NK-92 (cell line): ENCODE measurements around the gene STAT5B.

Experiments
- DNase-seq: peaks from one replicate; lab custom pipeline; 2025; ENCODE audit not compliant: unreplicated experiment; lab: John Stamatoyannopoulos, UW

Gene STAT5B

GRCh38 chr17:42153919-42154742 is 122.1 kb downstream of the STAT5B start:
- no peak for DNase-seq
